Liver (tissue), 3 donors: ENCODE results near the gene TNPO2.
A peak's percentile ranks its signal among the peaks of the same experiment; 100 is the strongest.

Experiments used
- GABPA ChIP-seq, 2 donors: IDR thresholded peaks in 1 of 2; conservative IDR thresholded peaks in 1 of 2; 2 replicates each; pipeline ENCODE4 v1.6.1; 2016; ENCODE audit warnings: antibody characterized with exemption in 2 of 2, mild to moderate bottlenecking in 1 of 2, moderate library complexity in 1 of 2
- JUND ChIP-seq, 2 donors: IDR thresholded peaks; 2 replicates each; pipeline ENCODE4 v1.6.1; 2016; ENCODE audit warnings: antibody characterized with exemption in 2 of 2
- RXRA ChIP-seq, 2 donors: IDR thresholded peaks; 2 replicates each; pipeline ENCODE4 v1.6.1; 2017 to 2018; ENCODE audit warnings: antibody characterized with exemption in 2 of 2, mild to moderate bottlenecking in 1 of 2
- YY1 ChIP-seq: IDR thresholded peaks from 2 replicates; pipeline ENCODE4 v1.6.1; 2016; ENCODE audit warnings: antibody characterized with exemption, mild to moderate bottlenecking
- ZBTB33 ChIP-seq: IDR thresholded peaks from 2 replicates; pipeline ENCODE4 v1.6.1; 2016; ENCODE audit warnings: antibody characterized with exemption
- TF ChIP-seq, protein P1 (sequence below): fragments of 150-350 bp; IDR thresholded peaks from 2 replicates; pipeline ENCODE4 v1.5.1; 2017; ENCODE audit warnings: improper control_type of control experiment, low read depth, low read length; ENCODE audit not compliant: missing input control
- TF ChIP-seq, protein P2 (sequence below): IDR thresholded peaks from 2 replicates; pipeline ENCODE4 v1.6.1; 2016; ENCODE audit warnings: antibody characterized with exemption, mild to moderate bottlenecking
- donor health status: healthy.
- donor health status: healthy.

GRCh38 chr19:12745166-12745897 lies 21.6 kb upstream of the TNPO2 start:
- TF ChIP-seq, protein P1, sequence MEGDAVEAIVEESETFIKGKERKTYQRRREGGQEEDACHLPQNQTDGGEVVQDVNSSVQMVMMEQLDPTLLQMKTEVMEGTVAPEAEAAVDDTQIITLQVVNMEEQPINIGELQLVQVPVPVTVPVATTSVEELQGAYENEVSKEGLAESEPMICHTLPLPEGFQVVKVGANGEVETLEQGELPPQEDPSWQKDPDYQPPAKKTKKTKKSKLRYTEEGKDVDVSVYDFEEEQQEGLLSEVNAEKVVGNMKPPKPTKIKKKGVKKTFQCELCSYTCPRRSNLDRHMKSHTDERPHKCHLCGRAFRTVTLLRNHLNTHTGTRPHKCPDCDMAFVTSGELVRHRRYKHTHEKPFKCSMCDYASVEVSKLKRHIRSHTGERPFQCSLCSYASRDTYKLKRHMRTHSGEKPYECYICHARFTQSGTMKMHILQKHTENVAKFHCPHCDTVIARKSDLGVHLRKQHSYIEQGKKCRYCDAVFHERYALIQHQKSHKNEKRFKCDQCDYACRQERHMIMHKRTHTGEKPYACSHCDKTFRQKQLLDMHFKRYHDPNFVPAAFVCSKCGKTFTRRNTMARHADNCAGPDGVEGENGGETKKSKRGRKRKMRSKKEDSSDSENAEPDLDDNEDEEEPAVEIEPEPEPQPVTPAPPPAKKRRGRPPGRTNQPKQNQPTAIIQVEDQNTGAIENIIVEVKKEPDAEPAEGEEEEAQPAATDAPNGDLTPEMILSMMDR: no peak
- peak; percentile 61 to 69 for TF ChIP-seq RXRA (IDR thresholded peaks at IDR 0.05)
- TF ChIP-seq JUND (IDR thresholded peaks at IDR 0.05): no peak
- TF ChIP-seq YY1: no peak
- no peak for TF ChIP-seq GABPA (IDR thresholded peaks at IDR 0.05 in 1 of 2, conservative IDR thresholded peaks at IDR 0.05 in 1 of 2)
- TF ChIP-seq, protein P2, sequence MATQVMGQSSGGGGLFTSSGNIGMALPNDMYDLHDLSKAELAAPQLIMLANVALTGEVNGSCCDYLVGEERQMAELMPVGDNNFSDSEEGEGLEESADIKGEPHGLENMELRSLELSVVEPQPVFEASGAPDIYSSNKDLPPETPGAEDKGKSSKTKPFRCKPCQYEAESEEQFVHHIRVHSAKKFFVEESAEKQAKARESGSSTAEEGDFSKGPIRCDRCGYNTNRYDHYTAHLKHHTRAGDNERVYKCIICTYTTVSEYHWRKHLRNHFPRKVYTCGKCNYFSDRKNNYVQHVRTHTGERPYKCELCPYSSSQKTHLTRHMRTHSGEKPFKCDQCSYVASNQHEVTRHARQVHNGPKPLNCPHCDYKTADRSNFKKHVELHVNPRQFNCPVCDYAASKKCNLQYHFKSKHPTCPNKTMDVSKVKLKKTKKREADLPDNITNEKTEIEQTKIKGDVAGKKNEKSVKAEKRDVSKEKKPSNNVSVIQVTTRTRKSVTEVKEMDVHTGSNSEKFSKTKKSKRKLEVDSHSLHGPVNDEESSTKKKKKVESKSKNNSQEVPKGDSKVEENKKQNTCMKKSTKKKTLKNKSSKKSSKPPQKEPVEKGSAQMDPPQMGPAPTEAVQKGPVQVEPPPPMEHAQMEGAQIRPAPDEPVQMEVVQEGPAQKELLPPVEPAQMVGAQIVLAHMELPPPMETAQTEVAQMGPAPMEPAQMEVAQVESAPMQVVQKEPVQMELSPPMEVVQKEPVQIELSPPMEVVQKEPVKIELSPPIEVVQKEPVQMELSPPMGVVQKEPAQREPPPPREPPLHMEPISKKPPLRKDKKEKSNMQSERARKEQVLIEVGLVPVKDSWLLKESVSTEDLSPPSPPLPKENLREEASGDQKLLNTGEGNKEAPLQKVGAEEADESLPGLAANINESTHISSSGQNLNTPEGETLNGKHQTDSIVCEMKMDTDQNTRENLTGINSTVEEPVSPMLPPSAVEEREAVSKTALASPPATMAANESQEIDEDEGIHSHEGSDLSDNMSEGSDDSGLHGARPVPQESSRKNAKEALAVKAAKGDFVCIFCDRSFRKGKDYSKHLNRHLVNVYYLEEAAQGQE: no peak
- TF ChIP-seq ZBTB33: no peak
